ENCODE data around the gene GNLY.

DNA sequence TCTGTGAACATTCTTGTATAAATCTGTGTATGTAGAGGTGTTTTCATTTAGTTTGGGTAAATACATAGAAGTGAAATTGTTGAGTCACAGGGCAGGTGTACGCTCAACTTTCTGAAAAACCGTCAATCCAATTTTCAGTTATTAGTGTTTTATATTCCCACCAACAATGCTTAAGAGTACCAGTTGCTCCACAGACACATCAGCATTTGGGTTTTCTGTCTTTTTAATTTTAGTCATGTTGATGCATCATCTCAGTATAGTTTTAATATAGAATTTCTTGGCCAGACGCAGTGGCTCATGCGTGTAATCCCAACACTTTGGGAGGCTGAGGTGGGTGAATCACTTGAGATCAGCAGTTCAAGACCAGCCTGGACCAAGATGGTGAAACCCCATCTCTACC is 3.2 kb upstream of the GNLY start:
- TF ChIP-seq POLR2A (IDR thresholded peaks at IDR 0.05; ENCODE audit: low read length) = no peak
- no peak for TF ChIP-seq GATA1 (IDR thresholded peaks at IDR 0.05; ENCODE audit: low read depth, low read length)

Measured in erythroblast (primary cell).